Common myeloid progenitor, CD34-positive (primary cell): ENCODE results near the gene NOL4L.
"Not testable (repeated sequence)": the region's sequence is repeated elsewhere in the genome, so short reads cannot be mapped to it uniquely, and the experiment has no call there.

ENCODE experiments used
- CTCF ChIA-PET: fragments of 350-600 bp; sonication (Branson Sonifier 250); formaldehyde crosslinking; loops from one replicate; lab custom pipeline; 2021; ENCODE audit warnings: antibody characterized with exemption; lab: Charles Lee
- POLR2A ChIA-PET: fragments of 350-600 bp; sonication (Branson Sonifier 250); formaldehyde crosslinking; loops from one replicate; lab custom pipeline; 2021; ENCODE audit warnings: antibody characterized with exemption; lab: Charles Lee
- DNase-seq, 3 donors: peaks; one replicate each; pipeline versions ENCODE4 v3.0.0 to v3.0.0-alpha.2; 2013
- H3K27ac ChIP-seq, 2 experiments: 1 replicate in 1 of 2; 2 replicates in 1 of 2; pipeline ENCODE4 v1.7.0; 2013; ENCODE audit warnings: inconsistent platforms in 2 of 2, low read length in 2 of 2, mild to moderate bottlenecking in 2 of 2, low read depth in 1 of 2, moderate library complexity in 1 of 2; ENCODE audit not compliant: severe bottlenecking in 2 of 2, insufficient read depth in 1 of 2, poor library complexity in 1 of 2
- H3K27me3 ChIP-seq, 5 experiments: replicated peaks in 2 of 5; 1 replicate in 3 of 5; 2 replicates in 2 of 5; pipeline versions ENCODE4 v1.6.1 to v1.7.0; 2013; ENCODE audit warnings: low read length in 4 of 5, mild to moderate bottlenecking in 2 of 5, moderate library complexity in 2 of 5, inconsistent platforms in 1 of 5; ENCODE audit not compliant: insufficient read depth in 5 of 5, control insufficient read depth in 4 of 5
- H3K36me3 ChIP-seq, 4 experiments: 1 replicate in 2 of 4; 2 replicates in 2 of 4; pipeline versions ENCODE4 v1.6.1 to v1.7.0; 2013; ENCODE audit warnings: low read length in 3 of 4, control low read depth in 1 of 4, mild to moderate bottlenecking in 1 of 4; ENCODE audit not compliant: control insufficient read depth in 4 of 4, insufficient read depth in 4 of 4
- H3K4me1 ChIP-seq, 4 experiments: 1 replicate in 3 of 4; 2 replicates in 1 of 4; pipeline versions ENCODE4 v1.6.1 to v1.7.1; 2013; ENCODE audit warnings: low read length in 3 of 4, mild to moderate bottlenecking in 3 of 4, control low read depth in 1 of 4, inconsistent platforms in 1 of 4, moderate library complexity in 1 of 4; ENCODE audit not compliant: control insufficient read depth in 4 of 4, insufficient read depth in 4 of 4; ENCODE audit errors: control extremely low read depth in 1 of 4
- H3K4me3 ChIP-seq, 7 experiments: 1 replicate in 4 of 7; 2 replicates in 3 of 7; pipeline versions ENCODE4 v1.5.1 to v1.7.0; 2013; ENCODE audit warnings: mild to moderate bottlenecking in 7 of 7, low read length in 6 of 7, moderate library complexity in 6 of 7, inconsistent platforms in 2 of 7, low read depth in 2 of 7, control low read depth in 1 of 7; ENCODE audit not compliant: insufficient read depth in 4 of 7, control insufficient read depth in 1 of 7; ENCODE audit errors: extremely low read depth in 1 of 7
- H3K9me3 ChIP-seq, 5 experiments: 1 replicate in 4 of 5; 2 replicates in 1 of 5; pipeline versions ENCODE4 v1.6.1 to v1.7.1; 2013; ENCODE audit warnings: low read length in 4 of 5, mild to moderate bottlenecking in 2 of 5, inconsistent platforms in 1 of 5, low read depth in 1 of 5, moderate library complexity in 1 of 5; ENCODE audit not compliant: control insufficient read depth in 4 of 5, insufficient read depth in 2 of 5; ENCODE audit errors: control extremely low read depth in 1 of 5
- WGBS: methylation state at CpG from one replicate; pipeline ENCODE4 v1.1.5; 2013; ENCODE audit not compliant: insufficient coverage; 5-methylcytosine and 5-hydroxymethylcytosine counted together

Gene NOL4L

DNA sequence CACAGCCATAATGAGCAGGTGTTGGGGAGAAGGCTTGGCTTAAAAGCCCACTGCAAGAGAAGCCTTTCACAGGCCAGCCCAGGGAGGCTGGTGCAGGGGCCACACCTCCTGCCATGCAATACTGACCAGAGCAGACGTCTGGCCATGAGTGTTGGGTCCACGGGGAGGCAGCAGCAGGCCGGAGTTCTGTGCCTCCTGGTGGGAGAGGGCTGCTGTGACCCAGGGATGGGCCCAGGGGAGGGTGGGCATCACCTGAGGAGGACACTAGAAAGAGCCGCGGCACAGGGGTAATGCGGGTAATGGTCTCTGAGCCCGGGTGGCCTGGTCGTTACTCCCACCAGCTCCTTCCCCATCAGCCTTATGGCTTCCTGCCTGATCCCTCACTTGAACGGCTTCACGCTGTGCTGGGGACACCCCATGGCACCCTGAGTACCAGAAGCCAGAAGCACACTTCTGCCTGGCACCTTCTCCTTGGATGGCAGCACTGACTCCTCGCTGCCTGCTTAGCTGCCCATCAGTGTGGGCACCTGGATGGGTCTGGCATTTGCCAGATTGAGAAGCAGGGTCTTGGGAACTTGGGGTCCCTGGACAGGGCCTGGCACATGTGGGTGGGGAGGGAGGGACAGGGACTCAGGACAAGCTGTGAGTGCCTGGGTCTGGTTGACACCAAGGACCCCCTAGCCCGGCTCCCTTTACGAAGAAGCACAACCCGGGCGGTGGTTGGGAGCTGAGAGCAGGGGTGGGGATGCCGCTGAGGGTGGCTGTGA is 118.2 kb downstream of the NOL4L start:
- ChIA-PET POLR2A (no interaction called here), CTCF (interaction anchor here (0.7 to 3.0 kb wide), 5 partner anchors 8 to 43 kb away, joined by 3 to 16 read pairs (median 4); no protein-coding TSS in a partner anchor)
- Histone ChIP-seq H3K36me3 (peaks cover 2 to 63% (median 36%) of the 10 kb centered on the region in 4 experiments), H3K4me3 (no peak overlapping the region), H3K27ac (peak overlapping the region; percentile 16 to 61), H3K9me3 (no peaks in the 10 kb centered on the region), H3K4me1 (peaks cover 0 to 53% (median 45%) of the 10 kb centered on the region in 4 experiments), H3K27me3 (no peaks in the 10 kb centered on the region)
- no peak for DNase-seq
- WGBS, result 87% methylated on average over 12 of the region's 16 CpGs

DNA sequence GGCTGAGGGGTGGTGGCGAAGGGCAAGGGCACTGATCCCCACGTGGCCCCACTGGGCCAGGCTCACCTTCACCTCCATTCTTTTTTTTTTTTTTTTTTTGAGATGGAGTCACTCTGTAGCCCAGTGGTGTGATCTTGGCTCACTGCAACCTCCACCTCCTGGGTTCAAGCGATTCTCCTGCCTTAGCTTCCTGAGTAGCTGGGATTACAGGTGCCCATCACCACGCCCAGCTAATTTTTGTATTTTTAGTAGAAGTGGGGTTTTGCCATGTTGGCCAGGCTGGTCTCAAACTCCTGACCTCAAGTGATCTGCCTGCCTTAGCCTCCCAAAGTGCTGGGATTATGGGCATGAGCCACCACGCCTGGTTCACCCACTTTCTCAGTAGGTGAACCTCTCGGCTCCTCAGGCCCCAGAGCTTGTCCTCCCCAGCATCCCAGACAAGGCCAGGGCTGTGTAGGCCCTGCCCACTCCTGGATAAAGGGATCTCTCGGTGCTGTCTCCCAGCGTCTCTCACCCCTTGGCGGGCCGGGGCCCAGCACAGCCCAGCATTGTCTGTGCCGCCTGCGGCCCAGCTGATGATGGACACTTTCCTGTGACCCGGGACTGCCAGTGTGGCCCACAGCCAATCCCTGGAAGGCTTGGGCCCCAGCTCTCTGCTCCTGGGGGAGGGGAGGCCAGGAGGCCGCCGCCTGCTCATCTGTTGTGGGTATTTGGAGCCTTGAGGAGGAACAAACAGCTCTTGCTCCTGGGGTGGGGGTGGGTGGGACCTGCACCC is 119.0 kb downstream of the NOL4L start:
- 96% methylated on average over 8 of the region's 15 CpGs for WGBS
- H3K4me1 ChIP-seq, result peaks cover 0 to 45% (median 37%) of the 10 kb centered on the region in 4 experiments
- POLR2A ChIA-PET, result interaction anchor here (0.6 kb wide), 1 partner anchor 9 kb away, joined by 3 read pairs; no protein-coding TSS in a partner anchor
- not testable (repeated sequence) for H3K27ac ChIP-seq, H3K27me3 ChIP-seq, H3K4me3 ChIP-seq, H3K9me3 ChIP-seq, DNase-seq
- peaks cover 2 to 59% (median 29%) of the 10 kb centered on the region in 4 experiments for H3K36me3 ChIP-seq
- CTCF ChIA-PET, result interaction anchor here (0.6 to 3.0 kb wide), 6 partner anchors 8 to 146 kb away, joined by 3 to 16 read pairs (median 4); no protein-coding TSS in a partner anchor

DNA sequence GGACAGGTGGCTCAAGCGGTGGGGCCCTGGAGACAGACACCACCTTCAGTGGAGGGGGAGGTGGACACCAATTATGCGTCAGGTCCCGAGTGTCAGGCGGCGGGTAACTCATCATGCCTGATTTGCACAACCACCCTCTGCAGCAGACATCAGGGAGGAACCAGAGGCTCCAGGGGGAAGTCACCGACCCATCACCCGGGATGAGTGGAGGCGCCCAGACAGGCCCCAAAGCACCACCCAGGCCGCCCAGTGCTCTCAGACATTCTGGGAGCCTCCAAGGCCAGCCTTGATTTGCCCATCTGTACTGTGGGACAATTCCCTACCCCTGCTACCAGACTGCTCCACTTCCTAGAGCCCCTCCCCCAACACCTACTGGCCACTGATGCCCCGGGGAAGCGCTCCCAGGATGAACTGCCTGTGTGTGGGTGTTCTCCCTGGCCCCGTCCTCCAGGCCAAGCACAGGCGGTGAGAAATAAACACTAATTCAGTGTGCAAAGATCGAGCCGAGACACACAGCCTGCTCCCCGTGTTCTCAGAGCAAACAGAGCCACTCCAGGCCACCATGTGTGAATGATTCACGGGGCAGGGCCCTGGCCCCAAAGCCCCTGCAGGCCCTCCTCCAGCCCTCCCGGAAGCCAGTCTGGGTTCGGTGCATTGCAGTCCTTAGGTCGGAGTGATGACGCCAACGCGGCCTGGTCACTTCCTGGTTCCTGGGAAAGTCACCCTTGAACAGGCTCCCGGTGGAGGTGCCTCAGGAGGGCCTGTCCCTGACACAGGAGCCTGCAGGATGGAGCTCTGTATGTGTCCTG is 119.8 kb downstream of the NOL4L start:
- Histone ChIP-seq H3K36me3 (peaks cover 2 to 58% (median 32%) of the 10 kb centered on the region in 4 experiments), H3K9me3 (no peaks in the 10 kb centered on the region), H3K27ac (peak overlapping the region in 1 of 2 experiments; percentile 43), H3K4me1 (peaks cover 0 to 37% (median 29%) of the 10 kb centered on the region in 4 experiments), H3K27me3 (no peaks in the 10 kb centered on the region), H3K4me3 (no peak overlapping the region)
- 98% methylated on average over 24 of the region's 24 CpGs for WGBS
- ChIA-PET CTCF (interaction anchor here (0.6 to 1.3 kb wide), 4 partner anchors 9 to 147 kb away, joined by 3 to 4 read pairs (median 4); no protein-coding TSS in a partner anchor), POLR2A (interaction anchor here (0.6 kb wide), 1 partner anchor 10 kb away, joined by 3 read pairs; no protein-coding TSS in a partner anchor)
- no peak for DNase-seq

DNA sequence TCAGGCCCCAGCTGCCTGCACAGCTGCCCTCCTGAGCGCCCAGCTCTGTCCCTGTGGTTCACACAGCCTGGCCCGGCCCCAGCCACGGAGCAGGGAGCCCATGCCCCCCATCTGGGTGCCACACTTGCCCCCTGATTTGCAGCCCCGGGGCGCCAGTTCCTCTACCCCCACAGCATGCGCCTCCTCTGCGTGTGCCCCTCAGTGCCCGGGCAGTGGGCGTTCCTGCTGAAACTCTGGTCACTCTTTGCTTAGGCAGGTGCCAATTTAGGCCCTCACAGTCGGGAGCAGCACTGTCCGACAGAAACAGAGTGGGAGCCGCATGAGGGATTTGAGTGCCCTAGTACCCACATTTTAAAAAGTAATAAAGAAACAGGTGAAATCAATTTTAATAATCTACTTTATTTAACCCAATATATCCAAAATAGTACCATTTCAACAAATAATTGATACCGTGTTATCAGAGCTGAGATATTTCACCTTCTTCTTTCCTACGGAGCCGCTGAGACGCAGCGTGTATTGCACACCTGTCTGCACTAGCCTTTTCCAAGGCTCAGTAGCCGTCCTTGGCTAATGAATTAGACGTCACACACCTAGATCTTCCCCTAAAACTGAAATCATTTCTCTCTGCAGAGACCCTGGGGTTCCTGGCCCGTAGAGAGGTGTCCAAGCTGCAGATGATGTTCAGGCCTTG is 120.6 kb downstream of the NOL4L start:
- peaks cover 2 to 62% (median 38%) of the 10 kb centered on the region in 4 experiments for H3K36me3 ChIP-seq
- H3K4me3 ChIP-seq, result no peak overlapping the region
- no peaks in the 10 kb centered on the region for H3K27me3 ChIP-seq
- WGBS, result 95% methylated on average over 16 of the region's 20 CpGs
- ChIA-PET POLR2A (no interaction called here), CTCF (interaction anchor here (1.5 kb wide), 1 partner anchor 13 kb away, joined by 3 read pairs; no protein-coding TSS in a partner anchor)
- H3K9me3 ChIP-seq, result no peaks in the 10 kb centered on the region
- peaks cover 0 to 29% (median 22%) of the 10 kb centered on the region in 4 experiments for H3K4me1 ChIP-seq
- H3K27ac ChIP-seq, result no peak overlapping the region
- DNase-seq, result no peak

DNA sequence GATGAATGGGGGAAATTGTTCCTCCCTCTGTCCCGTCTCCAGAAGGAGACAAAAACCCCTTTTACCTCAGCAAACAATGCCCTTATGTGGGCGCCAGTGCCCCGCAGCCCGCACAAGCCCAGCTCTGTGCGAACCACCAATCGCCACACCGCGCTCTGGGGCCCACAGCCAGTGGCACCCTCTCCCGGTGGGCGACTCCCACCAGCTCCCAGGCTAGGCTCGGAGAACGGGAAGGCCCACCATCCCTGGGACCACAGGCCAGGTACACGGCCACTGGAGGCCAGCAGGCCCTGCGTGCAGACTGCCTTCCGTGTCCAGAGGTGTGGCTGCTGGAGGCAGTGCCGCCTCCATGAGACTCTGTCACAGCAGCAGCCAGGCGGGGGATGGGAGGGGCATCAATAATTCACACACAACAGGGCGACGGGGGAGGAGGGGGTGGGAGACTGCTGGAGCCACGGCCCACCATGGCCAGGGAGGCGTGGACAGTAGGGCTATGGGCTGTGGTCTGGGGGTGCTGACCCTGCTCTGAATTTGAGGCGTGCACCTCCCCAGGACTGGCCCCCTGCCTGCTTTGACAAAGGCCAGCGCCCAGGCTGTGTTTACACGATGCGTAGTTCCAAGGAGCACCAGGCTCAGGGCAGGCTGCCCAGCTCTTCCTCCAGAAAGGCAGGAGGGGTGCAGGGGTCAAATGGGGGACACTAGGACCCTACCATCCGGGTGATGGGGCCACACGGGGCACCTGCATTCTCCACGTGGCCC is 121.3 kb downstream of the NOL4L start:
- Histone ChIP-seq H3K36me3 (peaks cover 2 to 62% (median 38%) of the 10 kb centered on the region in 4 experiments), H3K27ac (no peak overlapping the region), H3K27me3 (no peaks in the 10 kb centered on the region), H3K4me1 (peaks cover 0 to 22% (median 15%) of the 10 kb centered on the region in 4 experiments), H3K4me3 (no peak overlapping the region), H3K9me3 (no peaks in the 10 kb centered on the region)
- 95% methylated on average over 26 of the region's 28 CpGs for WGBS
- ChIA-PET POLR2A (no interaction called here), CTCF (interaction anchor here (0.8 to 1.5 kb wide), 2 partner anchors 14 to 189 kb away, joined by 3 read pairs; no protein-coding TSS in a partner anchor)
- no peak for DNase-seq
